Neuronal stem cell (in vitro differentiated cells): Measurements from ENCODE around the gene ABCA10.
A peak's percentile ranks its signal among the peaks of the same experiment; 100 is the strongest.

Experiments
- DNase-seq: peaks from one replicate; pipeline ENCODE4 v3.0.0-alpha.2; 2013; ENCODE audit warnings: low spot score
- H2AFZ ChIP-seq: one replicate; pipeline ENCODE4 v1.6.1; 2013; ENCODE audit warnings: mild to moderate bottlenecking, low read length, inconsistent platforms
- H2AK5ac ChIP-seq: 2 replicates; pipeline ENCODE4 v1.6.1; 2013; ENCODE audit warnings: low read depth, mild to moderate bottlenecking, inconsistent platforms, low read length, moderate library complexity, mixed read lengths
- H2BK120ac ChIP-seq: 2 replicates; pipeline ENCODE4 v1.6.1; 2013; ENCODE audit warnings: low read depth, mild to moderate bottlenecking, inconsistent platforms, low read length, moderate library complexity, mixed read lengths
- H2BK12ac ChIP-seq: one replicate; pipeline ENCODE4 v1.6.1; 2013; ENCODE audit warnings: low read length, inconsistent platforms
- H2BK15ac ChIP-seq: 2 replicates; pipeline ENCODE4 v1.6.1; 2013; ENCODE audit warnings: mild to moderate bottlenecking, low read length, inconsistent platforms, mixed read lengths
- H2BK5ac ChIP-seq: one replicate; pipeline ENCODE4 v1.6.1; 2013; ENCODE audit warnings: inconsistent platforms, mild to moderate bottlenecking, low read length, moderate library complexity
- H3K14ac ChIP-seq: one replicate; pipeline ENCODE4 v1.6.1; 2013; ENCODE audit warnings: low read length, inconsistent platforms
- H3K18ac ChIP-seq: 2 replicates; pipeline ENCODE4 v1.6.1; 2013; ENCODE audit warnings: low read length, inconsistent platforms
- H3K23ac ChIP-seq: 2 replicates; pipeline ENCODE4 v1.6.1; 2013; ENCODE audit warnings: low read depth, mild to moderate bottlenecking, mixed read lengths, low read length, inconsistent platforms; ENCODE audit not compliant: poor library complexity
- H3K27ac ChIP-seq: replicated peaks from 3 replicates; pipeline ENCODE4 v1.5.1; 2013; ENCODE audit warnings: low read length, inconsistent platforms
- H3K27me3 ChIP-seq, 3 experiments: 2 replicates each; pipeline ENCODE4 v1.6.1; 2013; ENCODE audit warnings: low read length in 3 of 3, mild to moderate bottlenecking in 2 of 3, inconsistent platforms in 1 of 3, low read depth in 1 of 3, mixed read lengths in 1 of 3, moderate library complexity in 1 of 3; ENCODE audit not compliant: control insufficient read depth in 3 of 3, insufficient read depth in 3 of 3
- H3K36me3 ChIP-seq, 2 donors: replicated peaks in 1 of 2; 2 replicates each; pipeline ENCODE4 v1.6.1; 2013; ENCODE audit warnings: low read length in 2 of 2; ENCODE audit not compliant: control insufficient read depth in 2 of 2, insufficient read depth in 2 of 2
- H3K4ac ChIP-seq: 2 replicates; pipeline ENCODE4 v1.6.1; 2013; ENCODE audit warnings: inconsistent platforms, mild to moderate bottlenecking, low read length, moderate library complexity
- H3K4me1 ChIP-seq, 2 donors: 1 replicate in 1 of 2; 2 replicates in 1 of 2; pipeline ENCODE4 v1.6.1; 2013; ENCODE audit warnings: low read length in 2 of 2, low read depth in 1 of 2; ENCODE audit not compliant: control insufficient read depth in 2 of 2, insufficient read depth in 1 of 2
- H3K4me2 ChIP-seq: one replicate; pipeline ENCODE4 v1.6.1; 2013; ENCODE audit warnings: mild to moderate bottlenecking, low read length, inconsistent platforms; ENCODE audit not compliant: insufficient read depth, poor library complexity, severe bottlenecking
- H3K4me3 ChIP-seq, 2 donors: 2 replicates each; pipeline ENCODE4 v1.5.1; 2013; ENCODE audit warnings: low read length in 2 of 2, mild to moderate bottlenecking in 2 of 2, inconsistent platforms in 1 of 2, moderate library complexity in 1 of 2
- H3K79me1 ChIP-seq: one replicate; pipeline ENCODE4 v1.6.1; 2013; ENCODE audit warnings: low read depth, mild to moderate bottlenecking, inconsistent platforms, low read length, moderate library complexity
- H3K9ac ChIP-seq: one replicate; pipeline ENCODE4 v1.6.1; 2013; ENCODE audit warnings: mild to moderate bottlenecking, low read depth, low read length, inconsistent platforms; ENCODE audit not compliant: poor library complexity
- H3K9me3 ChIP-seq, 2 donors: replicated peaks in 1 of 2; 2 replicates each; pipeline versions ENCODE3 to v1.6.1; 2013; ENCODE audit warnings: low read length in 2 of 2, mild to moderate bottlenecking in 2 of 2, inconsistent platforms in 1 of 2, low read depth in 1 of 2, mixed read lengths in 1 of 2, moderate library complexity in 1 of 2; ENCODE audit not compliant: control insufficient read depth in 2 of 2, insufficient read depth in 1 of 2
- H4K8ac ChIP-seq: one replicate; pipeline ENCODE4 v1.6.1; 2013; ENCODE audit warnings: low read depth, mild to moderate bottlenecking, inconsistent platforms, low read length, moderate library complexity
- H4K91ac ChIP-seq: one replicate; pipeline ENCODE4 v1.6.1; 2013; ENCODE audit warnings: low read length, low read depth, mild to moderate bottlenecking, inconsistent platforms; ENCODE audit not compliant: poor library complexity
- WGBS, 2 donors: extraction: QIAGEN DNeasy Blood & Tissue Kit; methylation state at CpG; one replicate each; pipeline ENCODE4 v1.1.7; 2013; ENCODE audit warnings: missing lambda C conversion rate in 2 of 2, mixed read lengths in 1 of 2; ENCODE audit not compliant: insufficient read length in 2 of 2, insufficient replicate concordance in 1 of 2; ENCODE audit errors: extremely low coverage in 2 of 2; 5-methylcytosine and 5-hydroxymethylcytosine counted together

The ABCA10 gene

GRCh38 chr17:69235338-69236058 lies 6.9 kb upstream of the ABCA10 start:
- no peak overlapping the region for H3K4ac ChIP-seq
- H2BK15ac ChIP-seq: no peak overlapping the region
- H3K18ac ChIP-seq: no peak overlapping the region
- no peaks in the 10 kb centered on the region for H3K27me3 ChIP-seq
- H3K36me3 ChIP-seq: no peaks in the 10 kb centered on the region
- H3K9me3 ChIP-seq: peaks cover 1 to 11% of the 10 kb centered on the region in 2 donors
- no peak overlapping the region for H2BK5ac ChIP-seq
- peaks cover 0 to 2% of the 10 kb centered on the region in 2 donors for H3K4me1 ChIP-seq
- H3K23ac ChIP-seq: no peak overlapping the region
- no peak overlapping the region for H2AFZ ChIP-seq
- no CpG with 5 or more reads among the region's 1 CpG for WGBS, 2 donors
- no peak overlapping the region for H3K27ac ChIP-seq
- no peak overlapping the region for H2BK120ac ChIP-seq
- H4K8ac ChIP-seq: no peak overlapping the region
- no peaks in the 10 kb centered on the region for H3K79me1 ChIP-seq
- H4K91ac ChIP-seq: no peak overlapping the region
- H3K9ac ChIP-seq: no peak overlapping the region
- peak; percentile 86 for DNase-seq
- H3K14ac ChIP-seq: no peak overlapping the region
- no peak overlapping the region for H2BK12ac ChIP-seq
- H2AK5ac ChIP-seq: no peak overlapping the region
- no peak overlapping the region for H3K4me3 ChIP-seq
- H3K4me2 ChIP-seq: no peak overlapping the region

GRCh38 chr17:69232650-69233049 lies 4.0 kb upstream of the ABCA10 start:
- H3K4me2 ChIP-seq: no peak overlapping the region
- no peak overlapping the region for H4K8ac ChIP-seq
- H3K23ac ChIP-seq: no peak overlapping the region
- peaks cover 1 to 11% of the 10 kb centered on the region in 2 donors for H3K9me3 ChIP-seq
- no peak for DNase-seq
- H3K14ac ChIP-seq: no peak overlapping the region
- no peak overlapping the region for H4K91ac ChIP-seq
- H2AK5ac ChIP-seq: no peak overlapping the region
- H3K36me3 ChIP-seq: no peaks in the 10 kb centered on the region
- no peak overlapping the region for H2BK5ac ChIP-seq
- H3K18ac ChIP-seq: no peak overlapping the region
- H2BK12ac ChIP-seq: no peak overlapping the region
- no peak overlapping the region for H3K27ac ChIP-seq
- no peaks in the 10 kb centered on the region for H3K79me1 ChIP-seq
- no peak overlapping the region for H2BK120ac ChIP-seq
- H3K27me3 ChIP-seq: no peaks in the 10 kb centered on the region
- no peak overlapping the region for H3K9ac ChIP-seq
- H2BK15ac ChIP-seq: no peak overlapping the region
- H3K4me3 ChIP-seq: no peak overlapping the region
- no peak overlapping the region for H3K4ac ChIP-seq
- peaks cover 0 to 2% of the 10 kb centered on the region in 2 donors for H3K4me1 ChIP-seq
- no peak overlapping the region for H2AFZ ChIP-seq

- no CpG with 5 or more reads among the region's 1 CpG for WGBS, 2 donors
Observed at GRCh38 chr17:69231521-69231920, 2.9 kb upstream of the ABCA10 start.

GRCh38 chr17:69230939-69231338 lies 2.3 kb upstream of the ABCA10 start:
- H2BK15ac ChIP-seq: no peak overlapping the region
- no peak overlapping the region for H3K4me3 ChIP-seq
- H2BK5ac ChIP-seq: no peak overlapping the region
- no peak overlapping the region for H3K4me2 ChIP-seq
- H3K79me1 ChIP-seq: no peaks in the 10 kb centered on the region
- H2AFZ ChIP-seq: no peak overlapping the region
- H3K27ac ChIP-seq: no peak overlapping the region
- no peak overlapping the region for H3K4ac ChIP-seq
- DNase-seq: no peak
- no peak overlapping the region for H4K91ac ChIP-seq
- H3K4me1 ChIP-seq: peaks cover 0 to 2% of the 10 kb centered on the region in 2 donors
- peaks cover 1 to 11% of the 10 kb centered on the region in 2 donors for H3K9me3 ChIP-seq
- H3K9ac ChIP-seq: no peak overlapping the region
- H3K23ac ChIP-seq: no peak overlapping the region
- no peak overlapping the region for H3K18ac ChIP-seq
- no peak overlapping the region for H4K8ac ChIP-seq
- H2AK5ac ChIP-seq: no peak overlapping the region
- WGBS, 2 donors: no CpG with 5 or more reads among the region's 3 CpGs
- no peak overlapping the region for H2BK12ac ChIP-seq
- H3K14ac ChIP-seq: no peak overlapping the region
- no peaks in the 10 kb centered on the region for H3K27me3 ChIP-seq
- H3K36me3 ChIP-seq: no peaks in the 10 kb centered on the region
- H2BK120ac ChIP-seq: no peak overlapping the region

More at GRCh38 chr17:69231521-69231920, 2.9 kb upstream of the ABCA10 start:
- Histone ChIP-seq H4K91ac (no peak overlapping the region), H3K27ac (no peak overlapping the region), H3K4ac (no peak overlapping the region), H3K4me2 (no peak overlapping the region), H3K18ac (no peak overlapping the region), H3K79me1 (no peaks in the 10 kb centered on the region), H2AK5ac (no peak overlapping the region), H3K9ac (no peak overlapping the region), H2BK5ac (no peak overlapping the region), H3K9me3 (peaks cover 1 to 11% of the 10 kb centered on the region in 2 donors), H3K4me1 (peaks cover 0 to 2% of the 10 kb centered on the region in 2 donors), H2AFZ (no peak overlapping the region), H4K8ac (no peak overlapping the region), H3K36me3 (no peaks in the 10 kb centered on the region), H3K4me3 (no peak overlapping the region), H2BK15ac (no peak overlapping the region), H3K23ac (no peak overlapping the region), H3K14ac (no peak overlapping the region), H3K27me3 (no peaks in the 10 kb centered on the region), H2BK120ac (no peak overlapping the region), H2BK12ac (no peak overlapping the region)
- no peak for DNase-seq
